Uterus (tissue), 4 donors: ENCODE measurements around the gene MICB. TPM values are rescaled to one million over a fixed set of nuclear protein-coding genes. Genes with fewer than 3 reads are reported as not detected.

Experiments used
- DNase-seq, 2 donors: peaks; one replicate each; pipeline ENCODE4 v3.0.0-alpha.2; 2019 to 2020
- H3K27ac ChIP-seq, 2 donors: fragments of 200-600 bp; sonication (generic); 1 replicate in 1 of 2; 2 replicates in 1 of 2; pipeline ENCODE4 v1.5.1; 2016 to 2018
- H3K27me3 ChIP-seq, 2 donors: fragments of 200-600 bp; sonication (generic); one replicate each; pipeline ENCODE4 v1.5.1; 2018 to 2019; ENCODE audit warnings: control low read depth in 1 of 2
- H3K36me3 ChIP-seq, 2 donors: fragments of 200-600 bp; sonication (generic); one replicate each; pipeline ENCODE4 v1.5.1; 2019; ENCODE audit warnings: control low read depth in 1 of 2
- H3K4me1 ChIP-seq, 2 donors: fragments of 200-600 bp; sonication (generic); one replicate each; pipeline ENCODE4 v1.5.1; 2018 to 2019; ENCODE audit warnings: control low read depth in 1 of 2
- H3K4me3 ChIP-seq, 2 donors: fragments of 200-600 bp; sonication (generic); 1 replicate in 1 of 2; 2 replicates in 1 of 2; pipeline ENCODE4 v1.5.1; 2018 to 2019; ENCODE audit warnings: mild to moderate bottlenecking in 1 of 2
- H3K9me3 ChIP-seq, 2 donors: fragments of 200-600 bp; sonication (generic); one replicate each; pipeline ENCODE4 v1.5.1; 2019; ENCODE audit warnings: control low read depth in 1 of 2
- CTCF ChIP-seq, 4 experiments: fragments of 200-600 bp in 2 of 4; fragments of 450-650 bp in 2 of 4; sonication (generic) in 2 of 4; IDR thresholded peaks; one replicate each; pipeline ENCODE4 v1.5.1; 2016 to 2019; ENCODE audit warnings: antibody characterized with exemption in 4 of 4, mild to moderate bottlenecking in 2 of 4, moderate library complexity in 1 of 4
- POLR2A ChIP-seq, 2 donors: fragments of 450-650 bp; IDR thresholded peaks; one replicate each; pipeline ENCODE4 v1.6.1; 2016; ENCODE audit warnings: antibody characterized with exemption in 2 of 2, mild to moderate bottlenecking in 1 of 2, moderate library complexity in 1 of 2
- intact Hi-C: fragments of 100-400 bp; cut with DNase I; formaldehyde crosslinking; loops from one replicate; pipeline ENCODE4 v1.15.1; 2023; ENCODE audit warnings: low total_unique reads
- total RNA-seq, 4 donors: library from RNA; depleted of rRNA in 3 of 4; stranded (reverse); fragments of >200 nt in 3 of 4; gene quantifications; one replicate each; pipeline versions ENCODE4 v1.1.0 to v1.2.4, GENCODE V29; 2014 to 2023
- donor health status: DM: yes; HTN: yes; CAD: no.

The MICB gene
- total RNA-seq, 4 donors from 2014 or later = 1.9 to 4.8 (median 2.9) TPM

GRCh38 chr6:31474871-31475286 is 23.1 kb upstream of the MICB start:
- Histone ChIP-seq H3K36me3 (no peaks in the 10 kb centered on the region), H3K27ac (no peak overlapping the region), H3K4me1 (no peaks in the 10 kb centered on the region), H3K9me3 (no peaks in the 10 kb centered on the region), H3K4me3 (no peak overlapping the region), H3K27me3 (no peaks in the 10 kb centered on the region)
- no peak for TF ChIP-seq POLR2A (IDR thresholded peaks at IDR 0.05)
- no peak for TF ChIP-seq CTCF (IDR thresholded peaks at IDR 0.05)
- intact Hi-C loops = no loop called here
- DNase-seq = no peak

GRCh38 chr6:31476515-31477139 is 21.3 kb upstream of the MICB start:
- no peak for DNase-seq
- Histone ChIP-seq H3K27me3 (no peaks in the 10 kb centered on the region), H3K4me1 (no peaks in the 10 kb centered on the region), H3K27ac (no peak overlapping the region), H3K9me3 (no peaks in the 10 kb centered on the region), H3K4me3 (no peak overlapping the region), H3K36me3 (no peaks in the 10 kb centered on the region)
- TF ChIP-seq CTCF (IDR thresholded peaks at IDR 0.05) = no peak
- TF ChIP-seq POLR2A (IDR thresholded peaks at IDR 0.05) = no peak
- intact Hi-C loops = no loop called here

- Histone ChIP-seq H3K4me3 (no peak overlapping the region), H3K9me3 (no peaks in the 10 kb centered on the region), H3K4me1 (no peaks in the 10 kb centered on the region), H3K36me3 (no peaks in the 10 kb centered on the region), H3K27ac (no peak overlapping the region), H3K27me3 (no peaks in the 10 kb centered on the region)
- intact Hi-C loops = no loop called here
- no peak for DNase-seq
- TF ChIP-seq POLR2A (IDR thresholded peaks at IDR 0.05) = no peak
Observed at GRCh38 chr6:31477521-31477920, 20.4 kb upstream of the MICB start.

GRCh38 chr6:31478186-31478950 is 19.6 kb upstream of the MICB start:
- Histone ChIP-seq H3K4me3 (no peak overlapping the region), H3K9me3 (no peaks in the 10 kb centered on the region), H3K27me3 (no peaks in the 10 kb centered on the region), H3K4me1 (no peaks in the 10 kb centered on the region), H3K36me3 (no peaks in the 10 kb centered on the region), H3K27ac (no peak overlapping the region)
- DNase-seq = no peak
- intact Hi-C loops = no loop called here
- TF ChIP-seq CTCF (IDR thresholded peaks at IDR 0.05) = no peak
- TF ChIP-seq POLR2A (IDR thresholded peaks at IDR 0.05) = no peak

- DNase-seq = no peak
- intact Hi-C loops = no loop called here
Observed at GRCh38 chr6:31479151-31479932, 18.6 kb upstream of the MICB start.

More at GRCh38 chr6:31479151-31479932, 18.6 kb upstream of the MICB start:
- Histone ChIP-seq H3K27ac (no peak overlapping the region), H3K4me1 (no peaks in the 10 kb centered on the region), H3K9me3 (no peaks in the 10 kb centered on the region), H3K36me3 (no peaks in the 10 kb centered on the region), H3K27me3 (no peaks in the 10 kb centered on the region), H3K4me3 (no peak overlapping the region)
- TF ChIP-seq CTCF (IDR thresholded peaks at IDR 0.05) (no peak), POLR2A (IDR thresholded peaks at IDR 0.05) (no peak)
